ENCODE results near the gene MST1.

GRCh38 chr3:49714728-49715550 lies 25.7 kb upstream of the MST1 start:
- TF ChIP-seq CTCF (IDR thresholded peaks at IDR 0.05) (no peak), POLR2A (IDR thresholded peaks at IDR 0.05) (no peak)
